ENCODE data around the gene MYL2.

DNA sequence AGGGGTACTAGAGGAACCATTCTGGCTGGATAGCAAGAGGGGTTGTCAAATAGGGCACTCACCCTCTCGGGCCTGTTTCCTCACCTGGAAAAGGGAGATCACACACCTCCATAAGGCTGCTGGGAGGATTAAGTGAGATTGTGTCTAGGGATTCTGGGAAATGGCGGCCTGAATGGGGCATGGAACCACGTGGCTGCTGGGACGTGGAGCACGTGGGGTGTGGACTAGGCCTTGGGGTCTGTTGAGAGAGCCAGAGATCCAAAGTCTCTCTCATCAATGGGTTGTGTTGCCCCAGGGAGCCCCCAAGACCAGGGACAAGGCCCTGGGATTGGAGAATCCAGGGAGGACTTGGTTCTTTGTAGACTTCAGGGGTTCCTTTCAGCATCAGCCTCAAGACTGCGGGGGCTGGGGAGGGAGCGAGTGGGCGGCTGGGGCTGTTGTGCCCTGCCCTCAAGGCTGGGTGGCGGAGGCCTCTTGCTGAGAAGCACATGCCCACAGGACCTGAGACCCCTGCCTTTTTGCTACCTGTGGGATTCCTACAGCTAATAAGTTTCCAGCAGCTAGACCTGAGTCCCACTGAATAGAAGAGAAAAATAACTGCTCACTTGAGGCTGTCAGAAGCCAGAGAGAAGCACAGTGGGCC is 3.4 kb upstream of the MYL2 start:
- TF ChIP-seq YY1 (IDR thresholded peaks at IDR 0.05; ENCODE audit: extremely low read depth, insufficient replicate concordance, low read depth, low read length) (no peak), RAD21 (IDR thresholded peaks at IDR 0.05; ENCODE audit: low read depth) (no peak), SIN3A (IDR thresholded peaks at IDR 0.05; ENCODE audit: low read depth) (no peak), POLR2A (IDR thresholded peaks at IDR 0.05; ENCODE audit: borderline replicate concordance, extremely low read depth, insufficient read depth, insufficient read length) (no peak), ZNF274 (IDR thresholded peaks at IDR 0.05; ENCODE audit: low read depth, low read length) (no peak), EZH2 (IDR thresholded peaks at IDR 0.05) (no peak), EGR1 (IDR thresholded peaks at IDR 0.05; ENCODE audit: low read depth) (no peak)
- TF ChIP-seq, protein P1, sequence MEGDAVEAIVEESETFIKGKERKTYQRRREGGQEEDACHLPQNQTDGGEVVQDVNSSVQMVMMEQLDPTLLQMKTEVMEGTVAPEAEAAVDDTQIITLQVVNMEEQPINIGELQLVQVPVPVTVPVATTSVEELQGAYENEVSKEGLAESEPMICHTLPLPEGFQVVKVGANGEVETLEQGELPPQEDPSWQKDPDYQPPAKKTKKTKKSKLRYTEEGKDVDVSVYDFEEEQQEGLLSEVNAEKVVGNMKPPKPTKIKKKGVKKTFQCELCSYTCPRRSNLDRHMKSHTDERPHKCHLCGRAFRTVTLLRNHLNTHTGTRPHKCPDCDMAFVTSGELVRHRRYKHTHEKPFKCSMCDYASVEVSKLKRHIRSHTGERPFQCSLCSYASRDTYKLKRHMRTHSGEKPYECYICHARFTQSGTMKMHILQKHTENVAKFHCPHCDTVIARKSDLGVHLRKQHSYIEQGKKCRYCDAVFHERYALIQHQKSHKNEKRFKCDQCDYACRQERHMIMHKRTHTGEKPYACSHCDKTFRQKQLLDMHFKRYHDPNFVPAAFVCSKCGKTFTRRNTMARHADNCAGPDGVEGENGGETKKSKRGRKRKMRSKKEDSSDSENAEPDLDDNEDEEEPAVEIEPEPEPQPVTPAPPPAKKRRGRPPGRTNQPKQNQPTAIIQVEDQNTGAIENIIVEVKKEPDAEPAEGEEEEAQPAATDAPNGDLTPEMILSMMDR (IDR thresholded peaks at IDR 0.05 in 2 of 3, conservative IDR thresholded peaks at IDR 0.05 in 1 of 3; ENCODE audit: borderline replicate concordance in 1 of 3, insufficient read depth in 1 of 3, low read depth in 2 of 3, low read length in 2 of 3) = no peak
- TF ChIP-seq, protein P2, sequence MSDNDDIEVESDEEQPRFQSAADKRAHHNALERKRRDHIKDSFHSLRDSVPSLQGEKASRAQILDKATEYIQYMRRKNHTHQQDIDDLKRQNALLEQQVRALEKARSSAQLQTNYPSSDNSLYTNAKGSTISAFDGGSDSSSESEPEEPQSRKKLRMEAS (IDR thresholded peaks at IDR 0.05) = no peak
